BJ (cell line): ENCODE results near the gene HERC5. TPM values are rescaled to one million over a fixed set of nuclear protein-coding genes. Genes with fewer than 3 reads are reported as not detected.
A peak's percentile ranks its signal among the peaks of the same experiment; 100 is the strongest.

Experiments
- CTCF ChIA-PET: fragments of 350-600 bp; formaldehyde crosslinking; extraction: SDS; loops from one replicate; lab custom pipeline; 2021; ENCODE audit warnings: antibody characterized with exemption, inconsistent platforms; lab: Yijun Ruan, JAX
- POLR2A ChIA-PET: fragments of 300-600 bp; sonication (Branson Sonifier 250); formaldehyde crosslinking; extraction: SDS; loops from one replicate; lab custom pipeline; 2021; ENCODE audit warnings: antibody characterized with exemption; lab: Charles Lee
- DNase-seq: peaks from one replicate; pipeline ENCODE4 v3.0.0-alpha.2; 2011; ENCODE audit warnings: low read depth
- H3K27me3 ChIP-seq: 2 replicates; pipeline ENCODE4 v1.6.0; 2011; ENCODE audit warnings: low read length; ENCODE audit not compliant: control insufficient read depth, insufficient read depth
- H3K36me3 ChIP-seq: 2 replicates; pipeline ENCODE4 v1.5.1; 2011; ENCODE audit warnings: low read length; ENCODE audit not compliant: control insufficient read depth, insufficient read depth
- H3K4me3 ChIP-seq: 2 replicates; pipeline ENCODE4 v1.5.1; 2011; ENCODE audit warnings: low read depth, mild to moderate bottlenecking, control low read depth, low read length
- polyA plus RNA-seq: library from polyadenylated mRNA; depleted of rRNA; stranded (reverse); fragments of >200 nt; gene quantifications from 2 replicates; pipeline ENCODE4 v1.2.3, GENCODE V29; 2011
- TF ChIP-seq, protein P1 (sequence below): IDR thresholded peaks from 2 replicates; pipeline ENCODE4 v1.5.1; 2011; ENCODE audit warnings: low read depth, mild to moderate bottlenecking, control low read depth, inconsistent platforms, low read length, moderate library complexity; ENCODE audit not compliant: insufficient read depth

HERC5 gene
- polyA plus RNA-seq, 1 experiment, result 0.05 TPM

DNA sequence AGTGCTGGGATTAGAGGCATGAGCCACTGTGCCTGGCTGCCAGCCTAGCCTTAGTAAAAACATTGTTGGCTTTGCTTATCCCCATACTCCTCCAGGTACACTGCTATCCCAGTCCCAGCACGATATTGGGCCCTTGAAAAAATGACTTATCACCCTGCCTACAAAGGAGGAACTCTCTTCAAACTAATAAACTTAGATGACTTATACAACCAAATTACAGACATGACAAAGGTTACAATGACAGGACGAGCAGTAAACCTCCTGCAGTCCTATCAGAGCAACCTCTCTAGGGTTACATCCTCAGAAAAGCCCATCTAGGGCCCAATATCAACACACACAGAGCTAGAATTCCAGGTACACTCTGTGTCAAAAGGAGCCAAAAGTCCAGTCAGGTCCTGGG is 5.7 kb upstream of the HERC5 start:
- H3K36me3 ChIP-seq, result no peaks in the 10 kb centered on the region
- TF ChIP-seq, protein P1, sequence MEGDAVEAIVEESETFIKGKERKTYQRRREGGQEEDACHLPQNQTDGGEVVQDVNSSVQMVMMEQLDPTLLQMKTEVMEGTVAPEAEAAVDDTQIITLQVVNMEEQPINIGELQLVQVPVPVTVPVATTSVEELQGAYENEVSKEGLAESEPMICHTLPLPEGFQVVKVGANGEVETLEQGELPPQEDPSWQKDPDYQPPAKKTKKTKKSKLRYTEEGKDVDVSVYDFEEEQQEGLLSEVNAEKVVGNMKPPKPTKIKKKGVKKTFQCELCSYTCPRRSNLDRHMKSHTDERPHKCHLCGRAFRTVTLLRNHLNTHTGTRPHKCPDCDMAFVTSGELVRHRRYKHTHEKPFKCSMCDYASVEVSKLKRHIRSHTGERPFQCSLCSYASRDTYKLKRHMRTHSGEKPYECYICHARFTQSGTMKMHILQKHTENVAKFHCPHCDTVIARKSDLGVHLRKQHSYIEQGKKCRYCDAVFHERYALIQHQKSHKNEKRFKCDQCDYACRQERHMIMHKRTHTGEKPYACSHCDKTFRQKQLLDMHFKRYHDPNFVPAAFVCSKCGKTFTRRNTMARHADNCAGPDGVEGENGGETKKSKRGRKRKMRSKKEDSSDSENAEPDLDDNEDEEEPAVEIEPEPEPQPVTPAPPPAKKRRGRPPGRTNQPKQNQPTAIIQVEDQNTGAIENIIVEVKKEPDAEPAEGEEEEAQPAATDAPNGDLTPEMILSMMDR, result no peak
- no peaks in the 10 kb centered on the region for H3K27me3 ChIP-seq
- DNase-seq, result no peak
- no peak overlapping the region for H3K4me3 ChIP-seq
- ChIA-PET CTCF (no interaction called here), POLR2A (no interaction called here)

DNA sequence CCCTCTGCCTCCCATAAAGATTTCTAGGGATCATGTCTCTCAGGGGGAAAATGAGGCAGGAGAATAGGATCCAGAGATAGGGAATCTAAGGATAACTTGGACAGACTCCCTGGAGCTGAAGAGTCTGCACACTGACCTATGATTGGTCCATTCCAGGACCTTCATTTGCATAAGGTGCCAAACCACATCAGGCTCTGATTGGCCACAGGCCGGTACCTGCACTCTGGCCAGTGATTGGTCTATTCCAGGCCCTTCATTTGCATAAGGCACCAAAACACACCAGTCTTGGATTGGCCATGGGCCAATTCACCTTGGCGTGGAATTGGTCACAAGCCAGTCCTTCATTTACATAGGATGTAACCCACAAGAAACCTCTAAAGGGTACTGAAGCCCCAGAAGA is 4.0 kb upstream of the HERC5 start:
- Histone ChIP-seq H3K36me3 (no peaks in the 10 kb centered on the region), H3K27me3 (peaks cover 9% of the 10 kb centered on the region), H3K4me3 (no peak overlapping the region)
- CTCF ChIA-PET, result no interaction called here
- POLR2A ChIA-PET, result no interaction called here
- DNase-seq, result no peak
- TF ChIP-seq, protein P1, result no peak

DNA sequence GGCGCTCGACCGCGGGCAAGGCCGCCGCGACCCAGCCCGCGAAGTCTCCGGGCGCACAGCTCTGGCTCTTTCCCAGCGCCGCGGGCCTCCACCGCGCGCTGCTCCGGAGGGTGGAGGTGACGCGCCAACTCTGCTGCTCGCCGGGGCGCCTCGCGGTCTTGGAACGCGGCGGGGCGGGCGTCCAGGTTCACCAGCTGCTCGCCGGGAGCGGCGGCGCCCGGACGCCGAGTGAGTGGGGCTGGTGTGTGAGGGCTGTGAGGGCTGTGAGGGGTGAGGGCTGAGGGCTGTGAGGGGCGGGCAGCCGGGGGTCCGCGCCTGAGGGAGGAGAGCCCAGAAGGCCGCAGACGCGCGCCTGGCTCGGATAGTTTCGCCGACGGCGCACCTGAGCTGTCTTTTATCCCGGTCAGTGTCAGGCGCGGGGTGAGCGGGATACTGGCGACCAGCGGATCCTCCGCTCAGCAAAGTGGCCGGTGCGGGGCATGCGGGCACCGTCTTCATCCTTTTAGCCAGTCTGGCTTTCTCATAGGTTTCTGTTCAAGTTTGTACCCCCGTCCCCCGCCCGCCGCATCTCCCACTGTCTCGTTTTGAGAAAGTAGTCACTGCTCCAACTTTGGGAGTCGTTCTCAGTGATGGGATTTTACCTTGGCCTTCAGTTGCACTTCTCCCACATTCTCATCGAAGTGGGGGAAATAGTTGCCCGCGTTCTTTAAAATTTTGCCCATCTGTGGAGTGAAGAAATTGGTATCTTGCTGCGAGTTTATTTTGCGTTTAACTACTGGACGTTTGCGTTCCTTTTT is 586 bp downstream of the HERC5 start:
- POLR2A ChIA-PET, result no interaction called here
- no peak for DNase-seq
- Histone ChIP-seq H3K4me3 (peak overlapping the region; percentile 55), H3K36me3 (no peaks in the 10 kb centered on the region), H3K27me3 (peaks cover 9% of the 10 kb centered on the region)
- CTCF ChIA-PET, result interaction anchor here (0.9 to 1.7 kb wide), 11 partner anchors 10 to 246 kb away, joined by 3 to 5 read pairs (median 4); partner anchors contain the start of gene PPM1K
- TF ChIP-seq, protein P1, result no peak

DNA sequence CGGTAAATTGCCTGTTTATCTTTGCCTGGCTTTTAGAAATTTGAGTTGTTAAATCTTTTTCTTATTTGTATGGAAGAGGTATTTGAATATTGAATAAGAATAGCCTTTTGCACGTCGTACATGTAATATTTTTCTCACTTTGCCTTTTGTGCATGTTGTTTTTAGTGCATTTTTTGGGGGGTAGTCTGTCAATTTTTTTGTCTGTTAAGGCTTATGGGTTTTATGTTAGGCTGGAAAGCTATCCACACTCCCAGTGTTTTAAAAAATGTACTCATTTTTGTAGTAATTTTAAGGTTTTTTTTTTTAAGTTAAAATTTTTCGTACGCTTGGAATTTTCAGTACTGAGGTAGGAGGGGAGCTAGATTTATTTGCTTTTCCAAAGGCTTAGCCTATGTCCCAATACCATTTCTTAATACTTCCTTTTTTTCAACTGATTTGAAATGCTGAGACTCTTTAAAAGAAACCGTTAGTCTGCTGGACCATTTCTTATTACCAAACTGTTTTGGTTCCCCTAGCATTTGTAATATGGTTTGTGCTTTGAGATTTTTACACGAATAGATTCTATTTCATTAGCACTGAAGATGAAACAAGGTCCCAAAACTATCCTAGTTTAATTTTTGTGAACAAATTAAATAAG is 1.3 kb downstream of the HERC5 start:
- Histone ChIP-seq H3K27me3 (peaks cover 9% of the 10 kb centered on the region), H3K36me3 (no peaks in the 10 kb centered on the region), H3K4me3 (no peak overlapping the region)
- TF ChIP-seq, protein P1, result no peak
- DNase-seq, result no peak
- ChIA-PET POLR2A (no interaction called here), CTCF (interaction anchor here (1.0 kb wide), 1 partner anchor 11 kb away, joined by 3 read pairs; no protein-coding TSS in a partner anchor)

DNA sequence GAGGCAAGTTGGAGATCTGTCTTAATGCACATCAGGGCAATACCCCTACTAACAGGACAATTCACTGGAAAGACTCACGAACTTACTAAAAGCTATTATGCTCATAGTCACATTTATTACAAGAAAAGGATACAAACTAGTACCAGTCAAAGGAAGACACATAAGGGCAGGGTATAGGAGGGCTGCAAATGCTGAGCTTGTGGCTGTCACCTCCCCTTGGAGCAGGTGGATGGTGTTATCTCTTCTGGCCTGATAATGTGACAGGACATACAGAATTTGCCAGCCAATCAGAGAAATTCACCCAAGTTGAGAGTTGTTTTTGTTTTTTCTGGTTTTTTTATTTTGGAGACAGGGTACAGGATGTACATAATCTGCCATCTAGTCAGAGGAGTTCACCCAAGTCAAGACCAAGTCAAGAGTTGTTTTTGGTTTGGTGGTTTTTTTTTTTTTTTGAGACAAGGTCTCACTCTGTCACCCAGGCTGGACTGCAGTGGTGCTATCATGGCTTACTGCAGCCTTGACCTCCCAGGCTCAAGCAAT is 8.8 kb downstream of the HERC5 start:
- TF ChIP-seq, protein P1, result no peak
- peaks cover 2% of the 10 kb centered on the region; the same call in 1 of the 2 replicates for H3K27me3 ChIP-seq
- POLR2A ChIA-PET, result no interaction called here
- no peak overlapping the region for H3K4me3 ChIP-seq
- no peaks in the 10 kb centered on the region for H3K36me3 ChIP-seq
- CTCF ChIA-PET, result no interaction called here
- no peak for DNase-seq
